OCI-LY7 (cell line): ENCODE measurements around the gene KCNAB2. TPM values are rescaled to one million over a fixed set of nuclear protein-coding genes. Genes with fewer than 3 reads are reported as not detected.

Source experiments
- BruUV-seq: library from RNA; stranded (reverse); fragments of 400-500 nt; replicated peaks from 2 replicates; lab custom pipeline; 2021; lab: Mats Ljungman, UMichigan
- CTCF ChIA-PET: fragments of 300-600 bp; sonication (Branson Sonifier 250); formaldehyde crosslinking; loops from one replicate; lab custom pipeline; 2022; ENCODE audit warnings: antibody characterized with exemption; ENCODE audit not compliant: unreplicated experiment; lab: Charles Lee
- POLR2A ChIA-PET: fragments of 300-600 bp; sonication (Branson Sonifier 250); formaldehyde crosslinking; loops from one replicate; lab custom pipeline; 2022; ENCODE audit warnings: antibody characterized with exemption; lab: Charles Lee
- DNase-seq: peaks from one replicate; pipeline ENCODE4 v3.0.0-alpha.2; 2015; ENCODE audit warnings: low spot score
- H2AFZ ChIP-seq: fragments of 200-600 bp; sonication (generic), shearing (Covaris generic); 2 replicates; pipeline ENCODE4 v1.6.1; 2014; ENCODE audit warnings: mild to moderate bottlenecking, antibody characterized with exemption, low read length, moderate library complexity
- H3K27ac ChIP-seq: fragments of 200-600 bp; sonication (generic); 2 replicates; pipeline ENCODE4 v1.5.1; 2014; ENCODE audit warnings: mixed run types, low read depth, mild to moderate bottlenecking, moderate library complexity, low read length, inconsistent platforms; ENCODE audit not compliant: poor library complexity, severe bottlenecking
- H3K36me3 ChIP-seq: fragments of 200-600 bp; sonication (generic); 2 replicates; pipeline ENCODE4 v1.6.1; 2014; ENCODE audit warnings: mild to moderate bottlenecking, antibody characterized with exemption, low read length, moderate library complexity, mixed read lengths; ENCODE audit not compliant: insufficient read depth
- H3K4me1 ChIP-seq: fragments of 200-600 bp; sonication (generic); 2 replicates; pipeline ENCODE4 v1.5.1; 2014; ENCODE audit warnings: mild to moderate bottlenecking, low read length; ENCODE audit not compliant: insufficient read depth, poor library complexity, severe bottlenecking
- H3K4me2 ChIP-seq: fragments of 200-600 bp; sonication (generic); 2 replicates; pipeline ENCODE4 v1.6.1; 2014; ENCODE audit warnings: mild to moderate bottlenecking, low read length
- H3K4me3 ChIP-seq: fragments of 200-600 bp; sonication (generic); 2 replicates; pipeline ENCODE4 v1.5.1; 2014; ENCODE audit warnings: mild to moderate bottlenecking, low read depth, low read length; ENCODE audit not compliant: poor library complexity, severe bottlenecking
- H3K79me2 ChIP-seq: fragments of 200-600 bp; sonication (generic); 2 replicates; pipeline ENCODE4 v1.6.1; 2016; ENCODE audit warnings: low read depth, mild to moderate bottlenecking, low read length, moderate library complexity, mixed read lengths; ENCODE audit not compliant: insufficient read depth
- H3K9me2 ChIP-seq: fragments of 200-600 bp; sonication (generic); 2 replicates; pipeline ENCODE4 v1.6.1; 2016; ENCODE audit warnings: mild to moderate bottlenecking, low read length, mixed read lengths; ENCODE audit not compliant: insufficient read depth
- H3K9me3 ChIP-seq: fragments of 200-600 bp; sonication (generic); 2 replicates; pipeline ENCODE4 v1.6.1; 2014; ENCODE audit warnings: mild to moderate bottlenecking, mixed run types, low read length, mixed read lengths
- H4K20me1 ChIP-seq: fragments of 200-600 bp; sonication (generic); 2 replicates; pipeline ENCODE4 v1.6.1; 2014; ENCODE audit warnings: mild to moderate bottlenecking, antibody characterized with exemption, low read length, moderate library complexity, mixed read lengths; ENCODE audit not compliant: insufficient read depth
- CTCF ChIP-seq: fragments of 200-600 bp; sonication (generic); conservative IDR thresholded peaks from 2 replicates; pipeline ENCODE4 v1.5.1; 2014; ENCODE audit warnings: mild to moderate bottlenecking, antibody characterized with exemption, low read length, moderate library complexity, mixed read lengths
- EZH2phosphoT487 ChIP-seq: fragments of 200-600 bp; sonication (generic); IDR thresholded peaks from 2 replicates; pipeline ENCODE4 v1.6.1; 2018; ENCODE audit warnings: low read depth, borderline replicate concordance, mild to moderate bottlenecking, mixed run types, antibody characterized with exemption, low read length, moderate library complexity, mixed read lengths
- intact Hi-C: fragments of 100-400 bp; cut with micrococcal nuclease; formaldehyde crosslinking; loops from one replicate; pipeline ENCODE4 v1.10.0; 2022; ENCODE audit not compliant: unreplicated experiment
- total RNA-seq, 2 experiments: library from RNA; depleted of rRNA in 1 of 2; stranded (reverse); fragments of >200 nt in 1 of 2; shearing (Covaris generic) in 1 of 2; gene quantifications; 2 replicates each; pipeline ENCODE4 v1.2.3, GENCODE V29; 2014 to 2022

The KCNAB2 gene
- total RNA-seq, 2 experiments from 2014 or later = 46.7 to 133 TPM

GRCh38 chr1:6121021-6121421 is 75.3 kb downstream of the KCNAB2 start:
- H4K20me1 ChIP-seq = no peaks in the 10 kb centered on the region
- H3K4me1 ChIP-seq = no peaks in the 10 kb centered on the region
- H2AFZ ChIP-seq = no peak overlapping the region
- no peak overlapping the region for H3K4me2 ChIP-seq
- TF ChIP-seq CTCF (no peak), EZH2phosphoT487 (no peak)
- POLR2A ChIA-PET = no interaction called here
- no peaks in the 10 kb centered on the region for H3K36me3 ChIP-seq
- no peaks in the 10 kb centered on the region for H3K79me2 ChIP-seq
- H3K9me3 ChIP-seq = no peaks in the 10 kb centered on the region; the same call in 1 of the 2 replicates
- DNase-seq = no peak
- no peak overlapping the region for H3K4me3 ChIP-seq
- H3K9me2 ChIP-seq = no peaks in the 10 kb centered on the region
- no TSS peak for BruUV-seq
- CTCF ChIA-PET = no interaction called here
- intact Hi-C loops = no loop called here
- no peak overlapping the region for H3K27ac ChIP-seq

- ChIA-PET CTCF (no interaction called here), POLR2A (no interaction called here)
- Histone ChIP-seq H3K9me3 (no peaks in the 10 kb centered on the region; the same call in 1 of the 2 replicates), H4K20me1 (no peaks in the 10 kb centered on the region), H3K27ac (no peak overlapping the region), H3K4me2 (no peak overlapping the region), H3K36me3 (no peaks in the 10 kb centered on the region), H3K4me3 (no peak overlapping the region), H3K4me1 (no peaks in the 10 kb centered on the region), H3K9me2 (no peaks in the 10 kb centered on the region), H3K79me2 (no peaks in the 10 kb centered on the region), H2AFZ (no peak overlapping the region)
- TF ChIP-seq CTCF (no peak), EZH2phosphoT487 (no peak)
- intact Hi-C loops = no loop called here
- no peak for DNase-seq
- no TSS peak for BruUV-seq
Observed at GRCh38 chr1:6121651-6122370, 76.1 kb downstream of the KCNAB2 start.

DNA sequence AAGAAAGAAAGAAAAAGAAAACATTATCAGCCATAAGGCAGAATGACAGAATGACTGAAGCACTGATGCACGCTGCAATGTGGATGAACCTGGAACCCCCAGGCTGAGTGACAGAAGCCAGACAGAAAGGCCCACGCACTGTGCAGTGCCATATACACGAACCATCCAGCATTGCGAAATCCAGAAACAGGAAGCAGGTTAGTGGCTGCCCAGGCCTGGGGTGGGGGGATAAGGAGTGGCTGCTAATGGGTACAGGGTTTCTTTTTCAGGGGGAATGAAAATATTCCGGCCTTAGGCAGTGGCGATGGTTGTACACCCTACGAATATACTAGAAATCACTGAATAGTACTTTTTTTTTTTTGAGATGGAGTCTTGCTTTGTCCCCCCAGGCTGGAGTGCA is 77.4 kb downstream of the KCNAB2 start:
- POLR2A ChIA-PET = no interaction called here
- Histone ChIP-seq H3K4me1 (no peaks in the 10 kb centered on the region), H2AFZ (no peak overlapping the region), H3K4me3 (no peak overlapping the region), H3K27ac (no peak overlapping the region), H4K20me1 (no peaks in the 10 kb centered on the region), H3K9me3 (no peaks in the 10 kb centered on the region), H3K36me3 (no peaks in the 10 kb centered on the region), H3K9me2 (no peaks in the 10 kb centered on the region), H3K4me2 (no peak overlapping the region), H3K79me2 (no peaks in the 10 kb centered on the region)
- intact Hi-C loops = no loop called here
- CTCF ChIA-PET = no interaction called here
- TF ChIP-seq CTCF = no peak
- no peak for TF ChIP-seq EZH2phosphoT487
- DNase-seq = no peak
- no TSS peak for BruUV-seq
